HFFc6 (cell line): ENCODE results near the gene AUTS2. TPM values are rescaled to one million over a fixed set of nuclear protein-coding genes. Genes with fewer than 3 reads are reported as not detected.

Source experiments
- DNase-seq: peaks from one replicate; pipeline ENCODE4 v3.0.0-alpha.2; 2018
- H3K27ac Mint-ChIP-seq: 2 replicates; pipeline ENCODE4 v1.8.0; 2020; ENCODE audit warnings: mild to moderate bottlenecking, mixed read lengths
- H3K27me3 Mint-ChIP-seq: 2 replicates; pipeline ENCODE4 v1.8.0; 2021; ENCODE audit warnings: mild to moderate bottlenecking, moderate library complexity, mixed read lengths; ENCODE audit not compliant: insufficient read depth
- H3K36me3 Mint-ChIP-seq: 2 replicates; pipeline ENCODE4 v1.8.0; 2021; ENCODE audit warnings: low read depth, mixed read lengths
- H3K4me1 Mint-ChIP-seq: 2 replicates; pipeline ENCODE4 v1.8.0; 2020; ENCODE audit warnings: low read depth, mixed read lengths
- H3K4me3 Mint-ChIP-seq: 2 replicates; pipeline ENCODE4 v1.8.0; 2020; ENCODE audit warnings: mild to moderate bottlenecking, moderate library complexity, mixed read lengths
- H3K9me3 Mint-ChIP-seq: 2 replicates; pipeline ENCODE4 v1.8.0; 2020; ENCODE audit warnings: mild to moderate bottlenecking, mixed read lengths
- CTCF ChIP-seq: fragments of 200-600 bp; sonication (generic); IDR thresholded peaks from 2 replicates; pipeline ENCODE4 v1.5.0; 2021; ENCODE audit warnings: antibody characterized with exemption, mild to moderate bottlenecking
- total RNA-seq, 6 experiments: library from RNA; stranded (reverse); fragmentation: NEBNext Ultra II Directional; extraction: Animal tissue kit (Norgen Biotek cat#: 25700); gene quantifications; 2 replicates in 1 of 6; 3 replicates in 5 of 6; pipeline ENCODE4 v1.2.3, GENCODE V29; 2021

Gene AUTS2
- total RNA-seq, 6 experiments from 2014 or later, result 0.02 to 0.19 (median 0.16) TPM; not detected in 2

- DNase-seq, result no peak
- Mint-ChIP-seq H3K27ac (no peak overlapping the region), H3K9me3 (peaks cover 36% of the 10 kb centered on the region), H3K4me3 (no peak overlapping the region), H3K4me1 (no peaks in the 10 kb centered on the region), H3K27me3 (peaks cover 3% of the 10 kb centered on the region; the same call in 1 of the 2 replicates), H3K36me3 (peaks cover 6% of the 10 kb centered on the region)
- no peak for TF ChIP-seq CTCF
Measured at GRCh38 chr7:69657331-69657730, 59.1 kb downstream of the AUTS2 start.

- TF ChIP-seq CTCF, result no peak
- no peak overlapping the region for H3K27ac Mint-ChIP-seq
- no peak overlapping the region for H3K4me3 Mint-ChIP-seq
- peaks cover 36% of the 10 kb centered on the region for H3K9me3 Mint-ChIP-seq
- peaks cover 3% of the 10 kb centered on the region; the same call in 1 of the 2 replicates for H3K27me3 Mint-ChIP-seq
- H3K36me3 Mint-ChIP-seq, result peaks cover 6% of the 10 kb centered on the region
- no peak for DNase-seq
- H3K4me1 Mint-ChIP-seq, result no peaks in the 10 kb centered on the region
Measured at GRCh38 chr7:69657985-69658384, 59.7 kb downstream of the AUTS2 start.

- Mint-ChIP-seq H3K9me3 (peaks cover 30% of the 10 kb centered on the region), H3K36me3 (no peaks in the 10 kb centered on the region; the same call in 1 of the 2 replicates), H3K4me1 (no peaks in the 10 kb centered on the region), H3K27ac (no peak overlapping the region), H3K27me3 (no peaks in the 10 kb centered on the region; the same call in 1 of the 2 replicates), H3K4me3 (no peak overlapping the region)
- no peak for DNase-seq
- no peak for TF ChIP-seq CTCF
Measured at GRCh38 chr7:69659983-69660382, 61.7 kb downstream of the AUTS2 start.

- no peak for TF ChIP-seq CTCF
- Mint-ChIP-seq H3K9me3 (peaks cover 26% of the 10 kb centered on the region), H3K4me1 (no peaks in the 10 kb centered on the region), H3K36me3 (no peaks in the 10 kb centered on the region; the same call in 1 of the 2 replicates), H3K27me3 (no peaks in the 10 kb centered on the region; the same call in 1 of the 2 replicates), H3K27ac (no peak overlapping the region), H3K4me3 (no peak overlapping the region)
- no peak for DNase-seq
Measured at GRCh38 chr7:69661342-69661741, 63.1 kb downstream of the AUTS2 start.

GRCh38 chr7:69663911-69664832, 65.9 kb downstream of the AUTS2 start:
- no peak for DNase-seq
- Mint-ChIP-seq H3K27ac (no peak overlapping the region), H3K27me3 (no peaks in the 10 kb centered on the region; the same call in 1 of the 2 replicates), H3K4me1 (no peaks in the 10 kb centered on the region), H3K9me3 (peaks cover 31% of the 10 kb centered on the region), H3K4me3 (no peak overlapping the region), H3K36me3 (no peaks in the 10 kb centered on the region)
- TF ChIP-seq CTCF, result no peak
